Measurements from ENCODE around the gene SLC41A3.
"Not testable (repeated sequence)": the region's sequence is repeated elsewhere in the genome, so short reads cannot be mapped to it uniquely, and the experiment has no call there.

SLC41A3 gene

GRCh38 chr3:126106336-126107202 lies 22.6 kb upstream of the SLC41A3 start:
- DNase-seq (ENCODE audit: low read depth in 2 of 2, low spot score in 1 of 2), result no peak

- no peak for DNase-seq (ENCODE audit: low read depth in 2 of 2, low spot score in 1 of 2)
Observed at GRCh38 chr3:126105691-126106187, 21.8 kb upstream of the SLC41A3 start.

GRCh38 chr3:126104742-126105605 lies 21.1 kb upstream of the SLC41A3 start:
- DNase-seq (ENCODE audit: low read depth in 2 of 2, low spot score in 1 of 2), result no peak

- no peak for DNase-seq (ENCODE audit: low read depth in 2 of 2, low spot score in 1 of 2)
Observed at GRCh38 chr3:126104028-126104635, 20.2 kb upstream of the SLC41A3 start.

GRCh38 chr3:126103121-126104027 lies 19.4 kb upstream of the SLC41A3 start:
- no peak for DNase-seq (ENCODE audit: low read depth in 2 of 2, low spot score in 1 of 2)

GRCh38 chr3:126102530-126102951 lies 18.6 kb upstream of the SLC41A3 start:
- no peak for DNase-seq (ENCODE audit: low read depth in 2 of 2, low spot score in 1 of 2)

GRCh38 chr3:126102011-126102410 lies 18.1 kb upstream of the SLC41A3 start:
- no peak for DNase-seq (ENCODE audit: low read depth in 2 of 2, low spot score in 1 of 2)

- DNase-seq (ENCODE audit: low read depth in 2 of 2, low spot score in 1 of 2), result no peak
Observed at GRCh38 chr3:126101521-126101982, 17.6 kb upstream of the SLC41A3 start.

GRCh38 chr3:126100634-126101301 lies 16.8 kb upstream of the SLC41A3 start:
- DNase-seq (ENCODE audit: low read depth in 2 of 2, low spot score in 1 of 2), result no peak

- DNase-seq (ENCODE audit: low read depth in 2 of 2, low spot score in 1 of 2), result no peak
Observed at GRCh38 chr3:126100269-126100633, 16.3 kb upstream of the SLC41A3 start.

- no peak for DNase-seq (ENCODE audit: low read depth in 2 of 2, low spot score in 1 of 2)
Observed at GRCh38 chr3:126098391-126098858, 14.5 kb upstream of the SLC41A3 start.

GRCh38 chr3:126097801-126098200 lies 13.9 kb upstream of the SLC41A3 start:
- no peak for DNase-seq (ENCODE audit: low read depth in 2 of 2, low spot score in 1 of 2)

GRCh38 chr3:126096274-126096673 lies 12.3 kb upstream of the SLC41A3 start:
- not testable (repeated sequence) for DNase-seq (ENCODE audit: low read depth in 2 of 2, low spot score in 1 of 2)

GRCh38 chr3:126092128-126092527 lies 8.2 kb upstream of the SLC41A3 start:
- DNase-seq (ENCODE audit: low read depth in 2 of 2, low spot score in 1 of 2), result not testable (repeated sequence)

- DNase-seq (ENCODE audit: low read depth in 2 of 2, low spot score in 1 of 2), result no peak
Observed at GRCh38 chr3:126087552-126088175, 3.7 kb upstream of the SLC41A3 start.

- DNase-seq (ENCODE audit: low read depth in 2 of 2, low spot score in 1 of 2), result no peak
Observed at GRCh38 chr3:126085841-126086240, 1.9 kb upstream of the SLC41A3 start.

- DNase-seq (ENCODE audit: low read depth in 2 of 2, low spot score in 1 of 2), result no peak
Observed at GRCh38 chr3:126085276-126085675, 1.4 kb upstream of the SLC41A3 start.

- DNase-seq (ENCODE audit: low read depth in 2 of 2, low spot score in 1 of 2), result no peak
Observed at GRCh38 chr3:126084768-126085180, 850 bp upstream of the SLC41A3 start.

- DNase-seq (ENCODE audit: low read depth in 2 of 2, low spot score in 1 of 2), result peak in 1 of 2 donors; percentile 13
Observed at GRCh38 chr3:126083511-126083912, 412 bp downstream of the SLC41A3 start.
